ENCODE data around the gene PDE9A.

The PDE9A gene

GRCh38 chr21:42642219-42642745 lies 11.1 kb upstream of the PDE9A start:
- no peak for DNase-seq (ENCODE audit: low read depth in 3 of 3)

DNA sequence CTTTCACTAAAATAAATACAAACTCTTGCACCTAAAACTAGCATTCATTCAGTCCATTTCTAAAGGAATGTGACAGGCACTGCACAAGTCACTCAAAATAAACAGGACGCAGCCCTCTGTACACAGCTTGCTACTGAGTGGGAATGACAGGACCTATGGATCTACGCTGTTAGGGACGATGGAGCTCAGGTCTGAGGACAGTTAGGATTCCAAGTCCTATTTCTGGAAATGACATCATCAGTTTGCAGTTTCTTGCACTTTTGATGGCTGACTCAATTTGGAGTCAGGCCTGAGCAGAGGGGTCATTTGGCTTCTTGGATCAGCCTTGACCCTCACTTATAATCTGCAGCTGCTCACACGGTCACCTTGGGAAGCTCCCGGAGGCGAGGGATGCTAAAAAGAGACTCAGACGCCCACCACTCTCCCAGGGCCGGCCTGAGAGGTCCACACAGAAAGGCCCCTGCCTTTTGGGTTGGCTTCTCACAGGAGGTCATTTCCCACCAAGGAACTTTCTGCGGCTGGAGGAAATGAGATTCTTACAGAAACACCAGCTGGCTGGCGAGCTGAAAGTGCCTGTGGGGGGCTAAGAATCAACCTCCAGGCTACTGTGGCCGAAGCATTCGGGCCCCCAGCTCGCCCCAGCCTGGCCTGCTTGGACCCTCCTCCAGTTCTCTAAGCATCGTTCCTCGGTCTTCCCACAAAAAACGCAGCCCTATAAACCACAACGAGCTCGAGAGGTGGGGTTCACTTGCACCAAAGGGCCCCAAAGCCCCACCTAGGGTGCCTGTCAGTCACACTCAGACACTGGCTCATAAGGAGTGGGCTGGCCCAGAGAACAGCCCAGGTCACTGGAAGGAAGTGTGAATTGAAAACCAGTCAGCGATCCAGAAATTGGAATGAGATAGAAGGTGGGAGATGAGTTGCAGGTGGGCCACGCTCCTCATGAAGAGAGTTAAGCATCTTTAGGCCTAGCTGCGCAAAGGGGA lies 8.9 kb upstream of the PDE9A start:
- DNase-seq (ENCODE audit: low read depth in 3 of 3) = no peak

- no peak for DNase-seq (ENCODE audit: low read depth in 3 of 3)
Measured at GRCh38 chr21:42645211-42646075, 8.0 kb upstream of the PDE9A start.

DNA sequence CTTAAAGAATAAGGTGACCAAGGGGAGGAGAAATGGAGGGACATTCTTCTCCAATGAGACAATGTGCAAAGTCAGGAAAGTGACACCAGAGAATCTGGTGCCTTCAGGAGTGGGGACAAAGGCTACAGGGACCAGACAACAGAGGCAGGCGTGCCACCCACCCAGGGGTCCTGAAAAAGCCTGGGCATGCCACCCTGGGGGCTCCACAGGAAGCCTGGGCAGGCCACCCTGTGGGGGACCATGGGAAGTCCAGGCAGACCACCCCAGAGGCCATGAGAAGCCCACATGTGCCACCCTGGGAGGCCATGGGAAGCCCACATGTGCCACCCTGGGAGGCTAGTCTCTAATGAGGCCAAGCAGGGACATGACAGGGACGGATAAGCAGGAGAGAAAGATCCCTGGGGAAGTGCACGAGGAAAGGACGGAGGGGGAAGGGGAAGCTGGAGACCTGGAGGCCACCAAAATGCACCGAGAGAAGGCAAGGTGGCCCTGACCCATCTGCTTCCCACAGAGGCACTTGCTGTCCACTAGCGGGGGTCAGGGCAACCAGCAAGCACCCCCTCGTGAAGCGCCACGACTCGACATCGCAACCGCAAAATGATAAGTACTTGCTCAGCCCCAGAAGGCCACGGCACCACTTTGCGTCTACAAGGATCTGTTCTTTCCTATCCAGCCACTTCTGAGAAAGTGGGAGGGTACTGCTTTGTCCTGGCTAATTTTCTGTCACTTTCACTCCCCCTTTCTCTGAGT lies 7.2 kb upstream of the PDE9A start:
- DNase-seq (ENCODE audit: low read depth in 3 of 3) = no peak

DNA sequence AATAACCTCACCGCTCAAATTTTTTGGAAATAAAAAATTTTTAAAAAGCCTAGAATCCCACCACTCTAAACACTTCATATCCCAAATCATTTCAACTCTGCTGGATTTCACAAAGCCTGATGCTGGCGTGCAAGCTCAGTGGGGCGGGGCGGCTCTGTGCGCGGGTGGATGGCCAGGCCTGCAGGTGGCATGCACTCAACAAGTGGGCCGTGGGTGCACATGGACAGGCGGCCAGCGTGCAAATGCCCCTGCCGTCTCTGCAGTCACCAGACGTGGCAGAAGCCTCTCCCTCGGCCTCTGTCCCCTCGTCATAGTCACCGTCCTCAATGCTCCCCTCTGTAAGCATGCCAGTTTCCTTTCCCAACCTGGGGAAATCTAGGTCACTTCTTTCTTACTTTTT lies 6.6 kb upstream of the PDE9A start:
- no peak for DNase-seq (ENCODE audit: low read depth in 3 of 3)

DNA sequence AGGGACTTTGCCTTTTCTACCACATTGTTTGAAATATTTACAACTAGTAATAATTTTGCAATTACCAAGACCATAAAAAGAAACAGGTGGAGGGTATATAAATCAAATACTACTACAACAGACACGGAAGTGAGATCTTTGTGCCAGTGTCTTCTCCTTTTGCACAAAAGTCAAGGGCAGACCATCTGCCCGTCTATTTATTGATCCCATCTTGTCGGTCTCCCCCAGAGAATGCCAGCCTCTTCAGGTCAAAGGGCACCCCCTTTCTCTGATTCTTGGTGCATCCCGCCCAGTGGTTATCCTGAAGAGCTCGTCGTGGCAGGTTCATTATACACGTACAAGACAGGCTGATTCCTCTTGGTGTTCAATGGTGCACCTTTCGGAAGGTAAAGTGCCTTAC lies 4.8 kb upstream of the PDE9A start:
- DNase-seq (ENCODE audit: low read depth in 3 of 3) = no peak

DNA sequence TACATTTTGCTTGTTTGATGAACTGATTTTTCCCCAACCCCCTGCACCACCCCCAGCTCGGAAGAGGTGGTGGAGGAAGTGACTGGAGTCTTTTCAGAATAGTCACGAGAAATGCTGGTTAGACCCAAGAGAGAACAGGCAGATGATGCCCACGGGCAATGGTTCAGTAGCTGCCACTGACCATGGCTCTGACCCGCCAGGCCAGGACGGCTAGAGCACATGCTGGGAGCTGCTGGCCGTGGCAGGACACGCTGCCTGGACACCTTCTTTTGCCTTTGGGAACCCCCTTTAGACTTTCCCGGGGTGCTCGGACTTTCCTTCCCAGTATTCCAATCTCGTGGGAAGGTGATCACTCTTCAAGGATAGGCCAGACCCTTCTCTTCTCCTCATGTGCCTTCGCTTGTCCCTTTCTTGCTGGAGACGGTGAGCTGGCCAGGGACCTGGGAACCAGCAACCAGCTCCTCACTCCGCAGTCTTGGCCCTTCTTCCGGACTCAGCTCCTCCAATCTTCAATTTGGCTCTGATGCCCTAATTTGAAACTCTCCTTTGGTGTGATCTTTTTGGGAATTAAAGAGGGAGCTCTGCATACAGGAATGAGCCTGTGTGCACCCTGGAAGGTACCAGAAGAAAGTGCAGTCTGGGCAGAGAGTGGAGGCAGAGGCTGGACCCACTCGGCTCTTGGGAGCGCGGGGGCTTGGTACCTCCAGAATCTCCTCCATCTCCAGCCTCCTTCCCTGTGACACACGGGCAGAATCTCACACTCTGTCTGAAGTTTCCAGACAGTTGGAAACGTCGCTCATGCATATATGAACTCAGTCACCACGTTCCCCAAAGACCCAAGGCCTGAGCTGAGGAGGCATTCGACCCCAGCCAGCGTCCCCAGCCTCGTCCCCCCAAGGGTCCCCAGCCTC lies 4.0 kb upstream of the PDE9A start:
- DNase-seq (ENCODE audit: low read depth in 3 of 3) = no peak

GRCh38 chr21:42650033-42650370 lies 3.4 kb upstream of the PDE9A start:
- DNase-seq (ENCODE audit: low read depth in 3 of 3) = no peak

DNA sequence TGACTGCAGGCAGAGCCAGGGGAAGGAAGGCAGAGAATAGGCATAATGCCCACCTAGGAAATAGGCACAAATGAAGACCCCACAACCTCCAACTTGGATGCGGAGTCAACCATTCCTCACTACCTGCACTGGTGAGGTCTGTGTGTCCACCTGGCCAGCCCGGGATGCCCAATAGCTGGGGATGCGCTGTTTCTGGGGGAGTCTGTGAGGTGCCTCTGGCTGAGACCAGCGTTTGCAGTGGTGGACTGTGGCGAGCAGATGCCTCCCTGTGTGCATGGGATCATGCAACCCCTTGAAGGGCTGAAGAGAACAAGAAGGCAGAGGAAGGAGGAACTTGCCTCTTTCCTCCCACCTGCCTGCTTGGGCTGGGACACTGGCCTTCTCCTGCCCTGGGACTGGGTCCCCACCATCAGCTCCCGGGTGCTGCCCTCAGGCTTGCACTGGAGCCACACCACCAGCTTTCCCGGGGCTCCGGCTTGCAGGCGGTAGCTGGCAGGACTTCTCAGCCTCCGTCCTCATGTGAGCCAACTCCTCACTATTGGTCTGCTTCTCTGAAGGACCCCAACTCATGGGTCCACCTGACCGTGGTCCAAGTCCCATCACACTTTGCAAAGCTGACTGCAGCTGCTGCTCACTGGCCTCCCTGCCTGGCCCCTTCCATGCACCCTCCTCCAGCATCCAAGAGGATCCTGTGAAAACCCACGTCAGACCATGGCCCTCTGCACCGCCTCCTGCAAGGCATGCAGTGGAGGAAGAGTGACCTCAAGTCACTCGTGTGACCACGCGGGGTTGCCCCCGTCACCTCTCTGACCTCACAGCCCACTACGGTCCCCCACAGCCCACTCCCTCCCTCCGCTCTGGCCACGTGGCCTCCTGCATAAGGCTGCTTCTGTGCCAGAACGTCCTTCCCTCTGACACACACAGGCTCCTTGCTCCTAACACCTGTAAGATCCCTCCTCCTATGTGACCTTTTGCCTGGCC lies 2.7 kb upstream of the PDE9A start:
- DNase-seq (ENCODE audit: low read depth in 3 of 3) = no peak

DNA sequence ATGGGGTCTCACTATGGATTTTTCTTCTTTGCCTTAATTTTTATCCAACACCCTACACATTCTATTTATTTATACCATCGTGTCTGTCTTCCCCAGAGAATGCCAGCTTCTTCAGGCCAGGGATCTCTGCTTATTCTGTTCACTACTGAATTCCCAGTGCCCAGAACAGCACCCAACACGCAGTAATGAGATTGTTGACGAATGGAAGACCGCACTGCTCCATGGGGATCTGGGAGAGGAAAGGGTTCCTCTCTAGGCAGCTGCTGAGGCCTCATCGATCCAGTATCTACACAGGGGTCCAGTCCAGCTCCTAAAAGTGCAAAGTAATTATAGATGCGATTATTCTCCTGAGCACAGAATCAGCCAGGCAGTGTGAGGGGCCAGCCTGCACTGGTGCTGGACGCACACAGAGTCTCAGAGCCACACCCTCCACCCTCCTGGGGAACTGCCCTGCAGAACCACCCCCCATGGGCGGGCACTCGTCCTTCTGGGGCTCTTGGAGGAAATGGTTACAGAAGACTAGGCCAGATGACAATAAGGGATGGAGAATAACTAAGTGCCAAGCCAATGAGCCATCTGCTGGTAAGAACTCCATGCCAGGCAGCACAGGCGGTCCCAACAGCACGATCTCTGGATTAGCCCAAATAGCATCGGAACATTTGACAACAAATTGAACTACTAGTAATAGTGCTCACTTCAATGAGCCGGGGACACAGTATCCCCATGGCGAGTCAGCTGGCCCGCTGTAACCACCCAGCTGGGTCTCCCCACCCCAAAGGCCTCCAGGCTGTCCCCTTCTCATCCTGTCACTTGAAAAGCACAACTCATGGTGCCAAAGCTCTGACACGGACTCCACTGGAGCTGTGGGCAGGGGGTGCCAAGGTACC lies 1.7 kb upstream of the PDE9A start:
- no peak for DNase-seq (ENCODE audit: low read depth in 3 of 3)

GRCh38 chr21:42652527-42653230 lies 742 bp upstream of the PDE9A start:
- DNase-seq (ENCODE audit: low read depth in 3 of 3) = no peak

DNA sequence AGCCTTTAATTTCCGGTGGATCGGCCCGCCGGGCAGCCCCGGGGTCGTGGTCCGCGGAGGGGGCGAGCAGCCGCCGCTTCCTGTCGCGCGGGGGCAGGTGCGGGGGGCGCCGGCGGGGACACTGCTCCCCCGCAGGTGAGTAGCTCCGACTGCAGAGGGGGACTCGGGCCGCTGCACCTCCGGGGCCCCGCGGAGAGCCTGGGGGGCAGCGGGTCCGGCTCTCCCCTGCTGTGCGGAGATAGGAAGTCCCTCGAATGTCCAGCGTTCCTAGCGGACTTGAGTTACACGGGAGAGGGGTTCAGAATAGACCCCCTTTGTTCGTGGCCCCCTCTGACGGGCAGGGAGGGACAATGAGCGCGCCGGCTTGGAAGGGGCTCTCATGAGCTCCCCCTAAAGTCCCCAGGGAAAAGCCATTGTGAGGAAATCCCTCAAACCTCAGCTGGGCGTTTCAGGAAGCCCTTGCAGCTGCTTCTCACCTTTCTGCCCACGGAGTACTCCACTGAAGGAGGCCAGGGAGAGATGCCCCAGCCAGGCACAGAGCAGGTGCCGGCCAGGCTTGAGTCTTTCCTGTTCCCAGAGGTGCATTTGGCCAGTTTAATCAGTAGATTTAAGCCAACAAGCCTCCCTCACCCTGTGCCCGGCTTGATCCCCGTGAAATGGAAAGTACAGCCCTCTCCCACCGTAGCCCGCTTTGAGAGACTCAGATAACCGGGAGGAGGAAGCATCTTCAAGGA lies 925 bp downstream of the PDE9A start:
- no peak for DNase-seq (ENCODE audit: low read depth in 3 of 3)

DNA sequence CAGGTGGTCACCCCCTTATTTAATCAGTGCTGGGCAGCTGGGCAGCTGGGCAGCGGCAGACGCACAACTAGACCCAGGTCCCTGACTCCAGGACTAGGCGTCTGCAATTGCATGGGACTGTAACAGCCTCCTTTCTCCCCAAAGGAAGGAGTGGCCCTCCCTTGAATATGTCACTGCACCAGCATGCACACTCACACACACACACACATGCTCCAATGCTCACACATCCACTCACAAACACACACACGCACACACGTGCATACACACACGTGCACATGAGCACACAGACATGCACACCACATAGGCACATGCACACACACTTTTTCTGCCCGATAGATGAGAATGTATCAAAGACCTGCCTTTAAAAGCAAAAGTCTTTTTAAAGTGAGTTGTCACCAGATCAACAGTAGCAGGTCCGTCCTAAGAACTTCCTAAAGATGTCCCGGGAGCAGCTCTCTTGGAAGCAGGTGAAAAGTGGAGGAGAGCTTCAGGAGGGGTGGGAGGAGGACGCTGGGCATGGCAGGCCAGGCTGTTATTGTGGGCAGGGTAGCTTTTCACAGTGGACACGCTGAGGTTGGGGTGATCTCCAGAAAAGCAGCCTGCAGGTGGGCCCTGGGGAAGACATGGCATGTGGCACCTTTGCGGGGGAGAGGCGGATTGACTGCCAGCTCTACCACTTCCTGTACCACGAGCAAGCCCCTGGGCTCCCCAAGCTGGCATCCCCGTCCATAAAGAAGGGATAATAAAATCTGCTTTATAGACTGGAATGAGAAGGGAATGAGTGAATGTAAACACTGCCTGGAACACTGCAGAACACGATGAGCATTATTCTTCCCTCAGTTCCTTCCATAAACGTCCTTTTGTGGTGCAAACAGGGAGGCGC lies 1.7 kb downstream of the PDE9A start:
- DNase-seq (ENCODE audit: low read depth in 3 of 3) = no peak

GRCh38 chr21:42655796-42656770 lies 2.7 kb downstream of the PDE9A start:
- no peak for DNase-seq (ENCODE audit: low read depth in 3 of 3)

DNA sequence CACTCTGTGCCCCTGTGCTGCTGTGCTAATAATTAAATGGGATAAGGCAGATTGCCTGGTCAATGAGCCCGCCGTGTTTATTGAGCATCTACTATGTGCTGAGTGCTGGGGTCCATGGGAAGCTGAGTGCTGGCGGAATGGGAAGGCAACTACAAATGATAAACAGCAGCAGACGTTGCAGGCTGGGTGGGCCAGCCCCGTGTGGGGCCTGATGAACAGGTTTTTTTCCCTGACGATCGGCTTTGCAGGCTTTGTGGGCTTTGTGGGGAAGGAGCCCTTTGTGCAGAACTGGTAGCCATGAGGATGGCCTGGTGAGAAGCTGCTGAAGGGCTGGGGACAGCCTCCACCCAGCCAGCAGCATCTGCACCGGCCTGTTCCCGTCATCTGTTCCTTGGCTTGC lies 3.5 kb downstream of the PDE9A start:
- DNase-seq (ENCODE audit: low read depth in 3 of 3) = no peak

Measured in stimulated activated CD4-positive, alpha-beta T cell treated with anti-CD3 and anti-CD28 coated beads, TNF-alpha, amount 100 ng/mL, for 48 hours (primary cell).